GM12864 (cell line): ENCODE measurements around the gene CASP14.
A peak's percentile ranks its signal among the peaks of the same experiment; 100 is the strongest.

Source experiments
- DNase-seq: peaks from one replicate; pipeline ENCODE4 v3.0.0-alpha.2; 2011; ENCODE audit warnings: low read depth
- H3K4me3 ChIP-seq: 2 replicates; pipeline ENCODE4 v1.5.1; 2011; ENCODE audit warnings: mild to moderate bottlenecking, low read depth, low read length, control low read depth
- CTCF ChIP-seq: IDR thresholded peaks from 2 replicates; pipeline ENCODE4 v1.5.1; 2011; ENCODE audit warnings: low read depth, mild to moderate bottlenecking, moderate library complexity, low read length, control low read depth, inconsistent platforms; ENCODE audit errors: missing control alignments

CASP14 gene

GRCh38 chr19:15022752-15023151 lies 26.5 kb upstream of the CASP14 start:
- no peak for DNase-seq
- TF ChIP-seq CTCF: no peak
- no peak overlapping the region for H3K4me3 ChIP-seq

- no peak overlapping the region for H3K4me3 ChIP-seq
- TF ChIP-seq CTCF: peak; percentile 42
- no peak for DNase-seq
These were observed 24.1 kb upstream of the CASP14 start for GRCh38 chr19:15025217-15025616.

GRCh38 chr19:15028490-15028889 lies 20.8 kb upstream of the CASP14 start:
- no peak overlapping the region for H3K4me3 ChIP-seq
- no peak for TF ChIP-seq CTCF
- DNase-seq: no peak

- no peak for DNase-seq
- no peak overlapping the region for H3K4me3 ChIP-seq
- TF ChIP-seq CTCF: no peak
These were observed 17.6 kb upstream of the CASP14 start for GRCh38 chr19:15031675-15032074.

- DNase-seq: no peak
These were observed 13.4 kb upstream of the CASP14 start for GRCh38 chr19:15035795-15036311.

GRCh38 chr19:15037586-15037985 lies 11.7 kb upstream of the CASP14 start:
- DNase-seq: no peak
- no peak overlapping the region for H3K4me3 ChIP-seq
- TF ChIP-seq CTCF: no peak

More at GRCh38 chr19:15035795-15036311, 13.4 kb upstream of the CASP14 start:
- H3K4me3 ChIP-seq: no peak overlapping the region
- no peak for TF ChIP-seq CTCF

GRCh38 chr19:15038294-15038693 lies 11.0 kb upstream of the CASP14 start:
- no peak overlapping the region for H3K4me3 ChIP-seq
- no peak for TF ChIP-seq CTCF
- no peak for DNase-seq
